ENCODE data around the gene VPS36.
A peak's percentile ranks its signal among the peaks of the same experiment; 100 is the strongest.
"Not testable (repeated sequence)": the region's sequence is repeated elsewhere in the genome, so short reads cannot be mapped to it uniquely, and the experiment has no call there.

Gene VPS36

DNA sequence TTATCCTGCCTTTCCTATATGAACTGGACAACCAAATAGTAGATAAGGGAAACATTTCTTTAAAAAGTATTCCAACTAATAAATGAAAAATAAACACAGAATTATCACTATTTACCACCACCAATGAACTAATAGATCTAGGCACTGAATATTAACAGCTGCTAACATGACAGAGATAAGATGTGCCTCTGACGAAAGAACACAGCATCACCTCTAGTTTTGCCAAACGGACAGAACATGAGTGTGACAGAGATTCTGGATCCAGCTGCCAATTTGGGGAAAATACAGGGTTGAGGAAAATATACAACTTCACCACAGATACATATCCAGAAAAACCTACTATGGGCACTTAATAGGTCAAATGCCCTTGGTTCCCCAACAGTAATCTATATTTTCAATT is 18.0 kb downstream of the VPS36 start:
- H3K27me3 ChIP-seq (ENCODE audit: control insufficient read depth, insufficient read depth, low read length), result no peaks in the 10 kb centered on the region
- H3K4me3 ChIP-seq (ENCODE audit: low read depth, low read length), result no peak overlapping the region
- no peaks in the 10 kb centered on the region for H3K9me3 ChIP-seq (ENCODE audit: control insufficient read depth, insufficient read depth, low read depth, low read length)
- H3K9ac ChIP-seq (ENCODE audit: low read length), result no peak overlapping the region
- peaks cover 57% of the 10 kb centered on the region for H3K36me3 ChIP-seq (ENCODE audit: control insufficient read depth, insufficient read depth, low read length)
- no peaks in the 10 kb centered on the region for H3K4me1 ChIP-seq (ENCODE audit: control insufficient read depth, insufficient read depth, low read length)
- no peak overlapping the region for H3K27ac ChIP-seq (ENCODE audit: low read depth, low read length)

DNA sequence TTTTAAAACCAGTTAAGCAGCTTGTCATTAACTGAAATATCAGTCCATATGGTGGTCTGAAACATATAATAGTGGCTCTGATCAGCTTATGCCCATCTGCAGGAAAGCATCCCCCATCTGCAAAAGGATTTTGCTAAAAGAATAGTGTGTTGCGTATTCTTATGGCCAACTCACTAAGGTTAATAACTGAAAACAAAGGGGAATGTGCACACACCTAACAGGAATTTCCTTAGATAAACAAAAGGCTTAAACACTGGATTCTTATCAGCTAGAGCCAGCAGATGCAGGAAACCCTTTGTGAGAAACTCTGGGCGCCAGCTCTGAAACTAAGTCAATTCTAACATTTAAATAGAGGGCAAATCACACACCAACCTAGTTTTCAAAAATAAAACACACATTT is 22.1 kb downstream of the VPS36 start:
- H3K36me3 ChIP-seq (ENCODE audit: control insufficient read depth, insufficient read depth, low read length), result peaks cover 47% of the 10 kb centered on the region
- no peak overlapping the region for H3K4me3 ChIP-seq (ENCODE audit: low read depth, low read length)
- no peaks in the 10 kb centered on the region for H3K4me1 ChIP-seq (ENCODE audit: control insufficient read depth, insufficient read depth, low read length)
- no peak overlapping the region for H3K9ac ChIP-seq (ENCODE audit: low read length)
- H3K27me3 ChIP-seq (ENCODE audit: control insufficient read depth, insufficient read depth, low read length), result no peaks in the 10 kb centered on the region
- no peaks in the 10 kb centered on the region for H3K9me3 ChIP-seq (ENCODE audit: control insufficient read depth, insufficient read depth, low read depth, low read length)
- H3K27ac ChIP-seq (ENCODE audit: low read depth, low read length), result no peak overlapping the region

DNA sequence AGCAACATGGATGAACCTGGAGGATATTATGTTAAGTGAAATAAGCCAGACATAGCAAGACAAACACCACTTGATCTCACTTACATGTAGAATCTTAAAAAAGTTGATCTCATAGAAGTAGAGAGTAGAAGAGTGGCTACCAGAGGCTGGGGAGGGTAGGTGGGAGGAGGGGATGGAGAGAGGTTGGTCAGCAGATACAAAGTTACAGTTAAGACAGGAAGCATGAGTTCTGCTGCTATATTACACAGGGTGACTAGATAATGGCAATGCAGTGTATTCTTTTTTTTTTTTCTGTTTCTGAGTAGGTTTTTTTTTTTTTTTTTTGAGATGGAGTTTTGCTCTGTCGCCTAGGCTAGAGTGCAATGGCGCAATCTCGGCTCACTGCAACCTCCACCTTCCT is 29.2 kb downstream of the VPS36 start:
- H3K9me3 ChIP-seq (ENCODE audit: control insufficient read depth, insufficient read depth, low read depth, low read length), result no peaks in the 10 kb centered on the region
- no peak overlapping the region for H3K4me3 ChIP-seq (ENCODE audit: low read depth, low read length)
- no peaks in the 10 kb centered on the region for H3K4me1 ChIP-seq (ENCODE audit: control insufficient read depth, insufficient read depth, low read length)
- no peaks in the 10 kb centered on the region for H3K27me3 ChIP-seq (ENCODE audit: control insufficient read depth, insufficient read depth, low read length)
- peaks cover 49% of the 10 kb centered on the region for H3K36me3 ChIP-seq (ENCODE audit: control insufficient read depth, insufficient read depth, low read length)
- H3K27ac ChIP-seq (ENCODE audit: low read depth, low read length), result no peak overlapping the region
- no peak overlapping the region for H3K9ac ChIP-seq (ENCODE audit: low read length)

DNA sequence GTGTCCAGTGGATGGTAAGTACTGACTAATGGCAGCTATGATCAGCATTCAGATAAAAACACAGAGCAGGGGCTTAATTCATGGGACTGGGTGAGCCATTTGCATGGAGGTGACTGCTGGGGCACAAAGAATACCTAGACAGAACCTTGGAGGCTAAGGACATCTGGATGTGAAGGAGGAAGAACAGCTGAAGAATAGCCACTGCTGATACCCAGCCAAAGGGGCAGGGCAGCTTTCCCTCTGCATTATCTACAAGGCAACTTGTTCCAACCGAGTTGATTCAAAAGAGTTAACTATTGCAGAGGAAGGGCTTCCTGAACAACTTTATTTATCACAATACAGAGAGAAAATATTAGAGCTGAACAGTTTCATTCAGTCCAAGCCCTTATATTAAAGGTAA is 31.4 kb downstream of the VPS36 start:
- no peaks in the 10 kb centered on the region for H3K9me3 ChIP-seq (ENCODE audit: control insufficient read depth, insufficient read depth, low read depth, low read length)
- H3K4me3 ChIP-seq (ENCODE audit: low read depth, low read length), result no peak overlapping the region
- H3K4me1 ChIP-seq (ENCODE audit: control insufficient read depth, insufficient read depth, low read length), result no peaks in the 10 kb centered on the region
- H3K9ac ChIP-seq (ENCODE audit: low read length), result no peak overlapping the region
- no peaks in the 10 kb centered on the region for H3K27me3 ChIP-seq (ENCODE audit: control insufficient read depth, insufficient read depth, low read length)
- no peak overlapping the region for H3K27ac ChIP-seq (ENCODE audit: low read depth, low read length)
- H3K36me3 ChIP-seq (ENCODE audit: control insufficient read depth, insufficient read depth, low read length), result peaks cover 44% of the 10 kb centered on the region

DNA sequence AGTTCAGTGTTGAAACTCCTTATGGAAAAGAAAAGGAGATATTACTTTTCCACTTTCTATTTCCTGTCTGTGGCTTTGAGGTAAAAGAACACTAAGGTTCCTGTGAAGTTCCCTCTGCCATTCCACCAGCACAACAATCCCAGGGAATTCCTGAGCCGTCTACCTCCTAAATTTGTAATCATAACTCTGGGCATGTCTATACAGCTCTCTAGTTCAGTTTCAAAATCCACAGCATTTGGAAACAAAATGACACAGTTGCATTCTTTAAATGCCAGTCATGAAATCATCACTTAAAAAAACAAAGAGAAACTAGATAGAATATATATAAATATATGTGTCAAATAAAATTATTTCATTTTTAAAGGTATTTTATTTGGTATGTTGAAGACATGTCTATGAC is 35.5 kb downstream of the VPS36 start:
- H3K4me3 ChIP-seq (ENCODE audit: low read depth, low read length), result no peak overlapping the region
- H3K36me3 ChIP-seq (ENCODE audit: control insufficient read depth, insufficient read depth, low read length), result peaks cover 34% of the 10 kb centered on the region
- H3K9ac ChIP-seq (ENCODE audit: low read length), result no peak overlapping the region
- H3K9me3 ChIP-seq (ENCODE audit: control insufficient read depth, insufficient read depth, low read depth, low read length), result no peaks in the 10 kb centered on the region
- H3K4me1 ChIP-seq (ENCODE audit: control insufficient read depth, insufficient read depth, low read length), result no peaks in the 10 kb centered on the region
- H3K27me3 ChIP-seq (ENCODE audit: control insufficient read depth, insufficient read depth, low read length), result no peaks in the 10 kb centered on the region
- no peak overlapping the region for H3K27ac ChIP-seq (ENCODE audit: low read depth, low read length)

DNA sequence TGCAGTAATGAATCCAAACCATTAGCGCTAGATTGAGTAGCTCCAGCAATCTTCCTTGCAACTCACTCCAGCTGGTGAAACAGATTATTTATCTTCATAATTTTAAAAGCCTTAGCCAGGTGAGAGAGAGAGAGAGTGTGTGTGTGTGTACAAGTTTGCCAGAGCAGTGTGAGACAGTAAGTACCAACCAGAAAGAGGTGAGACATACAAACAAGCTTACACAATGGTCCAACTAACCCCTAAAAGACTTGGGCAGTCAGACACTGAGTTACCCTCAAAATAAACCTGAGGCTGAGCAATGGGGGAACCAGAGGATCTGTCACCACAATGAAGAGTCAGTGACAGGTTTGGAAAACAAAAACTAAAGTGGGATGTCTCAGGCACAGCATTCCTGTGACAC is 36.4 kb downstream of the VPS36 start:
- Histone ChIP-seq H3K27me3 (ENCODE audit: control insufficient read depth, insufficient read depth, low read length) (no peaks in the 10 kb centered on the region), H3K27ac (ENCODE audit: low read depth, low read length) (no peak overlapping the region), H3K4me1 (ENCODE audit: control insufficient read depth, insufficient read depth, low read length) (no peaks in the 10 kb centered on the region), H3K9me3 (ENCODE audit: control insufficient read depth, insufficient read depth, low read depth, low read length) (no peaks in the 10 kb centered on the region), H3K4me3 (ENCODE audit: low read depth, low read length) (no peak overlapping the region), H3K9ac (ENCODE audit: low read length) (no peak overlapping the region), H3K36me3 (ENCODE audit: control insufficient read depth, insufficient read depth, low read length) (peaks cover 31% of the 10 kb centered on the region)

DNA sequence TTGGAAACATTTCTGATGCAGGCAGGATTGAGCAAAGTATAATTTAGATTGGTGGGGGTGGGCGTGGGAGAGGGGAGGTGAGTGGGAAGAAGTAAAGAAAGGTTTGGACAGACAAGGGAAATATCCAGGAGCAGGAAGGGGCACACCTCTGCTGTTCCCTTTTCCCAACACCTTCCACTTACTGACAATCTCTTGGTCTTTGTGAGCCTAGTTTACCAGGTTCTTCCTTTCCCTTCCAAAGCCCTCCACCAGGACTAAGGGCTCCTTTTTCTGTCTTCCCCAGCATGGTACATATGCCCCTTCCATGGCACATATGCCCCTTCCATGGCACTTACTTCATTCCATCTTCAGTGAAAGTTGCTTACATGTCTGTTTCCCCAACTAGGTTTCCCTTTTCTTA is 38.3 kb downstream of the VPS36 start:
- Histone ChIP-seq H3K36me3 (ENCODE audit: control insufficient read depth, insufficient read depth, low read length) (peaks cover 29% of the 10 kb centered on the region), H3K9me3 (ENCODE audit: control insufficient read depth, insufficient read depth, low read depth, low read length) (no peaks in the 10 kb centered on the region), H3K27ac (ENCODE audit: low read depth, low read length) (no peak overlapping the region), H3K9ac (ENCODE audit: low read length) (no peak overlapping the region), H3K4me3 (ENCODE audit: low read depth, low read length) (no peak overlapping the region), H3K27me3 (ENCODE audit: control insufficient read depth, insufficient read depth, low read length) (peaks cover 2% of the 10 kb centered on the region), H3K4me1 (ENCODE audit: control insufficient read depth, insufficient read depth, low read length) (no peaks in the 10 kb centered on the region)

DNA sequence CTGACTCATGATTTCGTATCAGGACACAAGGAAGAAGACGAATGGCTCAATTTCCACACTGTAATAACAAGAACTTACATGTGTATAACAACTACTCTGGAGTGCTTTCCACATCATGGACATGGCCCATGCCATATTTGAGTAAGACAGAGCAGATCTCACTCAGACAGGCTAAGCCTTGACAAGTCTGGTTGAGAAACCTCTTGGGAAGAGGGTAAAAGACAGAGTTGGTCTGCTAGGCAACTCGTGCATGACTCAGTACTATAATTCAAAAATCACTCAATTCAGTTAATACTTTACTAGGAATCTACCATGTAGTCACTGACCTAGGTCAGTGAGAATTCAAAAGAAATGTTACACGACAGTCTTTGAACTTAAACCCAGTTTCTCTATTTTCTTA is 38.8 kb downstream of the VPS36 start:
- Histone ChIP-seq H3K4me1 (ENCODE audit: control insufficient read depth, insufficient read depth, low read length) (no peaks in the 10 kb centered on the region), H3K36me3 (ENCODE audit: control insufficient read depth, insufficient read depth, low read length) (peaks cover 25% of the 10 kb centered on the region), H3K9me3 (ENCODE audit: control insufficient read depth, insufficient read depth, low read depth, low read length) (no peaks in the 10 kb centered on the region), H3K27ac (ENCODE audit: low read depth, low read length) (no peak overlapping the region), H3K4me3 (ENCODE audit: low read depth, low read length) (no peak overlapping the region), H3K27me3 (ENCODE audit: control insufficient read depth, insufficient read depth, low read length) (peaks cover 7% of the 10 kb centered on the region), H3K9ac (ENCODE audit: low read length) (no peak overlapping the region)

DNA sequence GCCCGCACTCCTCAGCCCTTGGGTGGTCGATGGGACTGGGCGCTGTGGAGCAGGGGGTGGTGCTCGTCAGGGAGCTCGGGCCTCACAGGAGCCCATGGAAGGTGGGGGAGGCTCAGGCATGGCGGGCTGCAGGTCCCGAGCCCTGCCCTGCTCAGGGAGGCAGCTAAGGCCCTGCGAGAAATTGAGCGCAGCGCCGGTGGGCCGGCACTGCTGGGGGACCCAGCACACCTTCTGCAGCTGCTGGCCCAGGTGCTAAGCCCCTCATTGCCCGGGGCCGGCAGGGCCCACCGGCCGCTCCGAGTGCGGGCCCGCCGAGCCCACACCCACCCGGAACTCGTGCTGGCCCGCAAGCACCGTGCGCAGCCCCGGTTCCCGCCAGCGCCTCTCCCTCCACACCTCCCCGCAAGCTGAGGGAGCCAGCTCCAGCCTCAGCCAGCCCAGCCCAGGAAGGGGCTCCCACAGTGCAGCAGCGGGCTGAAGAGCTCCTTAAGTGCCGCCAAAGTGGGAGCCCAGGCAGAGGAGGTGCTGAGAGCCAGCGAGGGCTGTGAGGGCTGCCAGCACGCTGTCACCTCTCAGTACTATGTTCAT is 42.3 kb downstream of the VPS36 start:
- not testable (repeated sequence) for H3K27ac ChIP-seq (ENCODE audit: low read depth, low read length); H3K4me3 ChIP-seq (ENCODE audit: low read depth, low read length); H3K9ac ChIP-seq (ENCODE audit: low read length); H3K9me3 ChIP-seq (ENCODE audit: control insufficient read depth, insufficient read depth, low read depth, low read length); H3K4me1 ChIP-seq (ENCODE audit: control insufficient read depth, insufficient read depth, low read length); H3K36me3 ChIP-seq (ENCODE audit: control insufficient read depth, insufficient read depth, low read length)
- peaks cover 35% of the 10 kb centered on the region for H3K27me3 ChIP-seq (ENCODE audit: control insufficient read depth, insufficient read depth, low read length)

DNA sequence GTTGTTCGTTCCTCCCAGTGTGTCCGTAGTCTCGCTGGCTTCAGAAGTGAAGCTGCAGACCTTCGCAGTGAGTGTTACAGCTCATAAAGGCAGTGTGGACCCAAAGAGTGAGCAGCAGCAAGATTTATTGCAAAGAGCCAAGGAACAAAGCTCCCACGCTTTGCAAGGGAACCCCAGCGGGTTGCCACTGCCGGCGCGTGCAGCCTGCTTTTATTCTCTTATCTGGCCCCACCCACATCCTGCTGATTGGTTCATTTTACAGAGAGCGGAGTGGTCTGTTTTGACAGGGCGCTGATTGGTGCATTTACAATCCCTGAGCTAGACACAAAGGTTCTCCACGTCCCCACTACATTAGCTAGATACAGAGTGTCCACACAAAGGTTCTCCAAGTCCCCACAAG is 43.0 kb downstream of the VPS36 start:
- not testable (repeated sequence) for H3K36me3 ChIP-seq (ENCODE audit: control insufficient read depth, insufficient read depth, low read length); H3K9ac ChIP-seq (ENCODE audit: low read length); H3K4me1 ChIP-seq (ENCODE audit: control insufficient read depth, insufficient read depth, low read length); H3K4me3 ChIP-seq (ENCODE audit: low read depth, low read length); H3K27ac ChIP-seq (ENCODE audit: low read depth, low read length); H3K9me3 ChIP-seq (ENCODE audit: control insufficient read depth, insufficient read depth, low read depth, low read length)
- peaks cover 35% of the 10 kb centered on the region for H3K27me3 ChIP-seq (ENCODE audit: control insufficient read depth, insufficient read depth, low read length)

DNA sequence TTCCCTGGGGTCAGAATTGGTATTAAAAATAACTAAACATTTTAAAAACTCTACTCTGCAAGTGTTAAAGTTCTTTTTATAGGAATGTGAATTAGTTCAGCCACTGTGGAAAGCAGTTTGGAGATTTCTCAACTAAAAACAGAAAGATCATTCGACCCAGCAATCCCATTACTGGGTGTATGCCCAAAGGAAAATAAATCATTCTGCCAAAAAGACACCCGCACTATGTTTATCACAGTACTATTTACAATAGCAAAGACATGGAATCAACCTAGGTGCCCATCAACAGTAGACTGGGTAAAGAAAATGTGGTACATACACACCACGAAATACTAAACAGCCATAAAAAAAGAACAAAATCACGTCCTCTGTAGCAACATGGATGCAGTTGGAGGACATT is 43.8 kb downstream of the VPS36 start:
- Histone ChIP-seq H3K36me3 (ENCODE audit: control insufficient read depth, insufficient read depth, low read length) (no peaks in the 10 kb centered on the region), H3K9ac (ENCODE audit: low read length) (no peak overlapping the region), H3K27me3 (ENCODE audit: control insufficient read depth, insufficient read depth, low read length) (peaks cover 35% of the 10 kb centered on the region), H3K27ac (ENCODE audit: low read depth, low read length) (no peak overlapping the region), H3K4me3 (ENCODE audit: low read depth, low read length) (peak overlapping the region; percentile 70), H3K9me3 (ENCODE audit: control insufficient read depth, insufficient read depth, low read depth, low read length) (no peaks in the 10 kb centered on the region), H3K4me1 (ENCODE audit: control insufficient read depth, insufficient read depth, low read length) (no peaks in the 10 kb centered on the region)
